Measurements from ENCODE around the gene IPO13.

IPO13 gene

GRCh38 chr1:43971336-43971980, 24.7 kb downstream of the IPO13 start:
- DNase-seq (ENCODE audit: low read depth in 1 of 2, low spot score in 1 of 2), result no peak

GRCh38 chr1:43973981-43974442, 27.3 kb downstream of the IPO13 start:
- DNase-seq (ENCODE audit: low read depth in 1 of 2, low spot score in 1 of 2), result no peak

DNA sequence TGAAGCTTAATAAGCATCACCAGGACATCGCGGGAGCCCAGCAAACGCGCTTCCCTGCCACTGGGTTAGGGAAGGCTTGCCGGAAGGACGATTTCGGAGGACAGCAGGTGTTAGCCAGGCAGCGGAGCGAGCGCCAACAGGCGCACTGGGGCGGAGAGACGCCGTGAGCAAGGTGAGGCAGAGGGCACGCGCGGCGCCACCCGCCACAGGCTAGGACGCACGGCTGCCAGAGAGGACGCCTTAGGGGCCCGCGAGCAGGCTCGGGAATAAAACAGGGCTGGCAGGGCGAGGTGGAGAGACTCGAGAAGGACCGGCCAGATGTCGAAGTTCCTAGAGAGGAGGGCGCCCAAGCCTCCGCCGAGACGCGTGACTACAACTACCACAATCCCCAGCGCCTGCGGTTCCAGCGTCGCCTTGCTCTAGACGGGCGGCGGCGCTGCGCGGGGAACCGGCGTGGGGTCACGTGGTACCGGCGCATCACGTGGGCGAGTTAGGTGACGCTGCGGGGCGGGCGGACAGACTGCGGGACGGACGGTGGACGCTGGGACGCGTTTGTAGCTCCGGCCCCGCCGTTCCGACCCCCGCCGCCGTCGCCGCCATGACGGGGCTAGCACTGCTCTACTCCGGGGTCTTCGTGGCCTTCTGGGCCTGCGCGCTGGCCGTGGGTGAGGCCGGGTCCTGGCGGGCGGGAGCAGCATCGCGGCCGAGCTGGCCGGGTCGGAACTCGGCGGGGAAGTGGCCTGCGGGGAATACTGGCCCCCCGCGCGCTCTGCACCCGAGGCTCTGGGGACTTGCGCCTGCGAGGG, 27.9 kb downstream of the IPO13 start, which contains the start of gene ATP6V0B:
TSS of gene ATP6V0B (plus strand) at position 518 of the 806 bp plus-strand sequence. CDS start at position 599, 81 bp downstream.
- peak; percentile 90 to 91 for DNase-seq (ENCODE audit: low read depth in 1 of 2, low spot score in 1 of 2)

- DNase-seq (ENCODE audit: low read depth in 1 of 2, low spot score in 1 of 2), result peak in 1 of 2 donors; percentile 11
These were observed 28.7 kb downstream of the IPO13 start for GRCh38 chr1:43975249-43975961.

- DNase-seq (ENCODE audit: low read depth in 1 of 2, low spot score in 1 of 2), result no peak
These were observed 29.3 kb downstream of the IPO13 start for GRCh38 chr1:43976045-43976444.

DNA sequence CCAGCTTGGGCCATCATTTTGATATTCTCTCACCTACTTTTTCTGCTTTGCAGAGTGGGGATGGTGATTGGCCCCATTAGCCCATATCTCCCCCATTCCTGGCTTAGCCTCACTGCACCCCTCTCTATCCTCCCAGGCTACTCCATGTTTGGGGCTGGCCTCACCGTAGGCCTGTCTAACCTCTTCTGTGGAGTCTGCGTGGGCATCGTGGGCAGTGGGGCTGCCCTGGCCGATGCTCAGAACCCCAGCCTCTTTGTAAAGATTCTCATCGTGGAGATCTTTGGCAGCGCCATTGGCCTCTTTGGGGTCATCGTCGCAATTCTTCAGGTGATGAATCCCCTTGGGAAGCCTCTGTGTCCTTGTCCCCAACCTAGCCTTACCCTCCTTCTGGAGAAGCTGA, 30.1 kb downstream of the IPO13 start:
- DNase-seq (ENCODE audit: low read depth in 1 of 2, low spot score in 1 of 2), result no peak

DNA sequence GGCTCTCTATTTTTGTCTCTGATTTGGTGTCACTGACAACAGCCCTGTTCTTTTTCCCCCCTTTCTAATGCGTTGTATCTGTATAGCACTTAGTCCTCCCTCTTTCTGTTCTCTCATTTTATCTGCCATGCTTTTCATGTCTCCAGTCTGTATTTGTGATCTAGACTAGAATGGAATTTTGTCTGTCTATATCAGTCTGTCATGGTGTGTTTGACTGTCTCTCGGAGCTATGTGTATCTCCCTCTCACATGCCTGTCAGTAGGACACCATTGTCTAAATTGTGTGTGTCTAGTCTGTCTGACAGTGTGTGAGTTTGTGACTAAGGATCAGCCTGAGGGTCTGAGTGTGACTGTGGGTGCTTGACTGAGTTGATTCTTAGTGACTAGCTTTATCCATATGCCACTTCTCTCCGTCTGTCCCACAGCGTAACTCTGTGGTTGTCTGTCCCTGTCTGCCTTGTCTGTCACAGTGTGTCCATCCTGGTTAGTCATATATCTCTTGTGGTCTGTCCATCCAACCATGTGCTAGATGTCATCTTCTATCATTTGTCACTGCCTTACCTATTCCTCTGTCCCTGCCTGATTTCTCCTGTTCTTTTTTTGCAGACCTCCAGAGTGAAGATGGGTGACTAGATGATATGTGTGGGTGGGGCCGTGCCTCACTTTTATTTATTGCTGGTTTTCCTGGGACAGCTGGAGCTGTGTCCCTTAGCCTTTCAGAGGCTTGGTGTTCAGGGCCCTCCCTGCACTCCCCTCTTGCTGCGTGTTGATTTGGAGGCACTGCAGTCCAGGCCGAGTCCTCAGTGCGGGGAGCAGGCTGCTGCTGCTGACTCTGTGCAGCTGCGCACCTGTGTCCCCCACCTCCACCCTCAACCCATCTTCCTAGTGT, 30.9 kb downstream of the IPO13 start:
- DNase-seq (ENCODE audit: low read depth in 1 of 2, low spot score in 1 of 2), result no peak

DNA sequence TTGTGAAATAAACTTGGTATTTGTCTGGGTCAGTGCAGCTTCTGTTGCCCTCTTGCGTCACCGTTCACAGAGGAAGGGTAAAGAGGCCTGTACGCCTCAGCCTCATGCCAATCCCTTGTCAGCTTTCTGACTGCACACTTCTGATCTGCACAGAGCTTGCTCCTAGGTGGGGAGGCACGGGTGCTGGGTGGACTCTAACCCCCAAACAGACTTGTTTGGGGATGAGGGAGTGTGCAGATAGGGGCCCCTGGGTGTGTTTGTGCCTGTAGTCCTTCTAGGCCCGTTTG, 31.5 kb downstream of the IPO13 start:
- DNase-seq (ENCODE audit: low read depth in 1 of 2, low spot score in 1 of 2), result no peak

DNA sequence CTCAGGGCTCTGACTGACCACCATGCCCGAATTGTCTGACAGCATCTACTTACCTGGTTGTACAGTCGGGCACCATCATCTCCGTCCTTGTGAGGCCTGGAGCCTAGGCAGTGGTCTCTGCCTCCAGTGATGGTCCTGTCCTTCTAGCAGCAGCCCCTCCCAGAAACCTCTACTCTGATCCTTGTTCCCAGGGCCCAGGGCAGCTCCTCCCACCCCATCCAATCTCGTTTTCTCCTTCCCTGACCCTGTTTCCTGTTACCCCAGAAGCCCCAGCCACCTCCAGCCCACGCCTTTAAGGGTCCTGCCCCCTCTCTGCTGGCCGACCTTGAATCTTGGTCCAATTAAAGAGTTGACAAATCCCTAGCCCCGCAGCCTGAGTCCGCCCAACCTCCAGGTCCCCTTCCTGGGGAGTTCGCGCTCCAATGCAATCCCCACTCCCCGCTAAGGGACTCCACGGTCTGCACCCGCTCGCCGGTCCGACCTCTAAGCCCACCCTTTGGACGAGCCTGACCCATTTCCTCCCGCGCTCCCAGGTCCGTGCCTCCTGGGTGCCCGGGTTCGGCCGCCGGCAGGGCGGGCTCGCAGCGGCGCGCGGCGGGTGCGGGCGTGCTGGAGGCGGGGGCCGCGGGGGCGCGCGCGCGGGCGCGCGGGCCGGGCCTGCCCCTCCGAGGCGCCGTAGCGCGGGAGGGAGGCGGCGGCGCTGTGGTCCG, 32.0 kb downstream of the IPO13 start, which contains the start of gene B4GALT2:
TSS of gene B4GALT2 (plus strand) at position 660 of the 710 bp plus-strand sequence. CDS start 1,951 bp downstream, outside the sequence.
- DNase-seq (ENCODE audit: low read depth in 1 of 2, low spot score in 1 of 2), result no peak

GRCh38 chr1:43979261-43979527, 32.4 kb downstream of the IPO13 start:
- no peak for DNase-seq (ENCODE audit: low read depth in 1 of 2, low spot score in 1 of 2)

GRCh38 chr1:43979528-43980254, 32.9 kb downstream of the IPO13 start:
- DNase-seq (ENCODE audit: low read depth in 1 of 2, low spot score in 1 of 2), result peak in 1 of 2 donors; percentile 11

GRCh38 chr1:43980255-43981134, 33.7 kb downstream of the IPO13 start:
- DNase-seq (ENCODE audit: low read depth in 1 of 2, low spot score in 1 of 2), result no peak

GRCh38 chr1:43981135-43981491, 34.4 kb downstream of the IPO13 start:
- DNase-seq (ENCODE audit: low read depth in 1 of 2, low spot score in 1 of 2), result no peak

DNA sequence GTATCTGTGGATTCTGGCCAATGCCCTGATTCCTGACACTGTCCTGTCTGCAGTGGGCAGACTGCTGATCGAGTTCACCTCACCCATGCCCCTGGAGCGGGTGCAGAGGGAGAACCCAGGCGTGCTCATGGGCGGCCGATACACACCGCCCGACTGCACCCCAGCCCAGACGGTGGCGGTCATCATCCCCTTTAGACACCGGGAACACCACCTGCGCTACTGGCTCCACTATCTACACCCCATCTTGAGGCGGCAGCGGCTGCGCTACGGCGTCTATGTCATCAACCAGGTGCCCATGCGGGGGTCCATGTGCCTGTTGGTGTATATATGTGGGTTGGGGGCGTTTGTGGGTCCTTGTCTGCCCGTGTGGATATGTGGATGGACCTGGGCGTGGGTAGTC, 34.9 kb downstream of the IPO13 start:
- no peak for DNase-seq (ENCODE audit: low read depth in 1 of 2, low spot score in 1 of 2)

DNA sequence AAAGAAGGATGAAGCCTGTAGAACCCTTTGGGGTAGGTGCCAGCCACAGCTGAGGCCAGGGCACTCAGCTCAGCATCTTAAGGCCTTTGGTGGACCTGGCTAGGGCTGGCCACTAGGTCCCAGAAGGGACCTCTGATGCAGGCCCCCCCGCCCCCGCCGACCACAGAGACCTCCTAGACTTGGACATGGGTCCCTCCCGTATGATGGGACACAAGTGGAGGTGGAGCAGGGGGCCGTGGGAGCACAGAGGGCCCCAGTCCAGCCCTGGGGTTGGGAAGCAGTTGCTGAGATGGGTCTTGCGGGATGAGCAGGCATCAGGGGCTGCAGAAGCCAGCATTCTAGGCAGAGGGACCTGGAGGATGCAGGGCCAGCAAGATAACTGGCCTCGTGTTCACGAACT, 35.5 kb downstream of the IPO13 start:
- no peak for DNase-seq (ENCODE audit: low read depth in 1 of 2, low spot score in 1 of 2)

- DNase-seq (ENCODE audit: low read depth in 1 of 2, low spot score in 1 of 2), result no peak
These were observed 36.1 kb downstream of the IPO13 start for GRCh38 chr1:43982808-43983207.

DNA sequence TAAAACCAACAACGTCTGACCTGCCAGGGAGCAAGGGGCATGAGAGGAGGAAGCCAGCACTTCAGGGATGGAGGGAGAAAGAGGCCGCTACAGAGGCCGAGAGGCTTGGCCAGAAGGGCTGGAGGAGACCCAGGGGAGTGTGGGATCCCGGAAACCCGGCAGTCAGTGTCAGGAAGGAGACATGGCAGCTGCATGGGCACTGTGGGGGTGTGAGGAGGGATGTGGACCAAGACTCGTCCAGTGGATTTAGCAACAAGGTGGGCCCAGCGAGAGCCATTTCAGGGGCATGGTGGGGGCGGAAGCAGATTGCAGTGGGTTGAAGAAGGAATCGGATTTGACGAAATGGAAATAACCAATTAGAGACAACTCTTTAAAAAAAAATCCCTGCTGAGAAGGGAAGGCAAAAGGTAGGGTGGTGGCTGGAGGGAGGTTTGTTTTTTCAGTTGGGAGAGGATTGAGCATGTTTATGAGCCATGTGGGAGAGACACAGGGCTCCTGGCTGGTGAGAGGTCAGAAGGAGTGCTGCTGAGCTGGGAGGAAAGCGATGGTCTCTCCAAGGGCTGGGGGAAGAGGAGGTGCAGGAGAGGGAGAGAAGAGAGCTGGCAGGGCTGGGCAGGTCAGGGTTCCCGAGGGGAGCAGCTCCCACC, 36.6 kb downstream of the IPO13 start:
- no peak for DNase-seq (ENCODE audit: low read depth in 1 of 2, low spot score in 1 of 2)

DNA sequence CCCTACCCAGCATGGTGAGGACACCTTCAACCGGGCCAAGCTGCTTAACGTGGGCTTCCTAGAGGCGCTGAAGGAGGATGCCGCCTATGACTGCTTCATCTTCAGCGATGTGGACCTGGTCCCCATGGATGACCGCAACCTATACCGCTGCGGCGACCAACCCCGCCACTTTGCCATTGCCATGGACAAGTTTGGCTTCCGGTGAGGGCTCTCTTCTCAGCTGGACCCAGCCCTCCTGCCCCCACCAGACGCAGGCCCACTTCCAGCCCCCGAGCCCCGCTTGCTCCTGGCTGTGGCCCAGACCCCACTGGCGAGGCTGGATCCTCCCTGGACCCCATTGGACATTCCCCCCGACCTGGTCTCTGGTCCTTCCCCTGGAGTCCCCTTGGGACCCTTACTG, 38.1 kb downstream of the IPO13 start:
- no peak for DNase-seq (ENCODE audit: low read depth in 1 of 2, low spot score in 1 of 2)
